Measurements from ENCODE around the gene TPPP2. TPM values are rescaled to one million over a fixed set of nuclear protein-coding genes. Genes with fewer than 3 reads are reported as not detected.

Gene TPPP2
- total RNA-seq, 1 donor from 2014 or later: not detected

GRCh38 chr14:21081521-21082142, 51.6 kb downstream of the TPPP2 start:
- H3K9me3 ChIP-seq: no peaks in the 10 kb centered on the region
- no peak for TF ChIP-seq CTCF (IDR thresholded peaks at IDR 0.05)
- H3K27ac ChIP-seq: no peak overlapping the region
- H3K36me3 ChIP-seq: peaks cover 88% of the 10 kb centered on the region
- H3K27me3 ChIP-seq (ENCODE audit: low read depth): no peaks in the 10 kb centered on the region
- peaks cover 18% of the 10 kb centered on the region for H3K4me1 ChIP-seq
- DNase-seq (no peak), ATAC-seq (no peak)
- H3K4me3 ChIP-seq: no peak overlapping the region
- intact Hi-C loops (cut with DNase I): no loop called here

Small RNA genes within 50 kb of the gene (microRNA-seq; reads per million reads assigned to microRNA genes)
- gene MIR6717 (ENCODE audit: borderline number of aligned reads): not detected

Other genes with a start within 250 kb of the TPPP2 start
- 27.3 TPM for gene RNASE6, start 248.9 kb upstream of the TPPP2 start, total RNA-seq
- 694 TPM for gene RNASE1, start 227.4 kb upstream of the TPPP2 start, total RNA-seq
- not detected for gene RNASE3, start 138.8 kb upstream of the TPPP2 start, total RNA-seq
- gene RNASE2, start 74.7 kb upstream of the TPPP2 start, total RNA-seq: 6.0 TPM
- gene METTL17, start 40.2 kb upstream of the TPPP2 start, total RNA-seq: 62.2 TPM
- gene SLC39A2, start 30.9 kb upstream of the TPPP2 start, total RNA-seq: not detected
- gene NDRG2, start 5.2 kb upstream of the TPPP2 start, total RNA-seq: 92.7 TPM
- gene RNASE13, start 4.6 kb downstream of the TPPP2 start, total RNA-seq: not detected
- gene RNASE7, start 12.1 kb downstream of the TPPP2 start, total RNA-seq: not detected
- not detected for gene RNASE8, start 27.6 kb downstream of the TPPP2 start, total RNA-seq
- gene ARHGEF40, start 40.1 kb downstream of the TPPP2 start, total RNA-seq: 28.5 TPM
- gene ZNF219, start 68.4 kb downstream of the TPPP2 start, total RNA-seq: 46.1 TPM
- 0.50 TPM for gene TMEM253, start 70.8 kb downstream of the TPPP2 start, total RNA-seq
- not detected for gene OR5AU1, start 125.8 kb downstream of the TPPP2 start, total RNA-seq
- gene HNRNPC, start 239.2 kb downstream of the TPPP2 start, total RNA-seq: 388 TPM
- gene RPGRIP1, start 249.9 kb downstream of the TPPP2 start, total RNA-seq: 1.1 TPM